HCT116 (cell line): Measurements from ENCODE around the gene AKAP13. TPM values are rescaled to one million over a fixed set of nuclear protein-coding genes. Genes with fewer than 3 reads are reported as not detected.

Source experiments
- ATAC-seq: fragments of 200-7000 bp; cut with Tn5 transposase; 2 replicates; pipeline ENCODE4 v1.9.1; 2020; ENCODE audit warnings: mild to moderate bottlenecking, moderate library complexity
- BruUV-seq: library from RNA; stranded (reverse); fragments of 400-500 nt; replicated peaks from 2 replicates; lab custom pipeline; 2021; lab: Mats Ljungman, UMichigan
- CTCF ChIA-PET: fragments of 300-600 bp; sonication (Branson Sonifier 250); formaldehyde crosslinking; loops from one replicate; lab custom pipeline; 2021; ENCODE audit warnings: antibody characterized with exemption; lab: Charles Lee
- POLR2A ChIA-PET: fragments of 300-600, 350-600 bp; sonication (Branson Sonifier 250); formaldehyde crosslinking; loops from one replicate; lab custom pipeline; 2021; ENCODE audit warnings: antibody characterized with exemption; lab: Charles Lee
- RAD21 ChIA-PET, 2 experiments: fragments of 300-600 bp; sonication (Branson Sonifier 250); formaldehyde crosslinking; loops; one replicate each; lab custom pipeline; 2023; ENCODE audit warnings: low total read pairs in 2 of 2; ENCODE audit not compliant: uncharacterized antibody in 2 of 2, unreplicated experiment in 2 of 2, low non-redundant PET in 1 of 2; lab: Charles Lee
- DNase-seq: peaks from one replicate; pipeline ENCODE4 v3.0.0-alpha.2; 2010; ENCODE audit warnings: low read depth, low spot score
- H2AFZ ChIP-seq: fragments of 200-600 bp; shearing (Covaris generic), sonication (generic); 2 replicates; pipeline ENCODE4 v1.6.1; 2017; ENCODE audit warnings: low read depth, mixed run types, mixed read lengths, antibody characterized with exemption, low read length; ENCODE audit not compliant: poor library complexity, severe bottlenecking
- H3K27ac ChIP-seq: 2 replicates; pipeline ENCODE4 v1.5.1; 2012; ENCODE audit warnings: low read depth, low read length
- H3K27me3 ChIP-seq: fragments of 200-600 bp; sonication (generic); 2 replicates; pipeline ENCODE4 v1.6.1; 2016; ENCODE audit warnings: mixed run types, low read length, mixed read lengths; ENCODE audit not compliant: insufficient read depth
- H3K36me3 ChIP-seq, 2 experiments: fragments of 200-500 bp in 1 of 2; fragments of 200-600 bp in 1 of 2; sonication (Bioruptor generic) in 1 of 2; sonication (generic) in 1 of 2; 2 replicates each; pipeline versions ENCODE4 v1.5.1 to v1.6.1; 2014 to 2016; ENCODE audit warnings: low read length in 2 of 2, inconsistent platforms in 1 of 2, mixed read lengths in 1 of 2, mixed run types in 1 of 2; ENCODE audit not compliant: insufficient read depth in 2 of 2, control insufficient read depth in 1 of 2
- H3K4me1 ChIP-seq, 2 experiments: fragments of 200-600 bp in 1 of 2; sonication (generic) in 1 of 2; 2 replicates each; pipeline versions ENCODE4 v1.5.1 to v1.6.1; 2012 to 2017; ENCODE audit warnings: low read length in 2 of 2, inconsistent platforms in 1 of 2, mild to moderate bottlenecking in 1 of 2, mixed read lengths in 1 of 2, mixed run types in 1 of 2, moderate library complexity in 1 of 2; ENCODE audit not compliant: insufficient read depth in 2 of 2, control insufficient read depth in 1 of 2
- H3K4me2 ChIP-seq: fragments of 200-600 bp; sonication (generic); 2 replicates; pipeline ENCODE4 v1.6.1; 2017; ENCODE audit warnings: mixed run types, low read length, mixed read lengths
- H3K4me3 ChIP-seq, 2 experiments: fragments of 200-600 bp in 1 of 2; sonication (generic) in 1 of 2; replicated peaks in 1 of 2; 2 replicates each; pipeline ENCODE4 v1.5.1; 2011 to 2016; ENCODE audit warnings: low read length in 2 of 2, control low read depth in 1 of 2, low read depth in 1 of 2, mild to moderate bottlenecking in 1 of 2, mixed read lengths in 1 of 2, mixed run types in 1 of 2
- H3K79me2 ChIP-seq: fragments of 200-600 bp; sonication (generic); 2 replicates; pipeline ENCODE4 v1.6.1; 2017; ENCODE audit warnings: mild to moderate bottlenecking, mixed run types, low read length, moderate library complexity, mixed read lengths; ENCODE audit not compliant: insufficient read depth
- H3K9ac ChIP-seq: fragments of 200-600 bp; sonication (generic); 2 replicates; pipeline ENCODE4 v1.6.1; 2016; ENCODE audit warnings: low read length, mixed read lengths
- H3K9me2 ChIP-seq: fragments of 200-600 bp; sonication (generic), shearing (Covaris generic); 2 replicates; pipeline ENCODE4 v1.6.1; 2017; ENCODE audit warnings: mixed run types, mild to moderate bottlenecking, moderate library complexity; ENCODE audit not compliant: insufficient read depth
- H3K9me3 ChIP-seq, 2 experiments: fragments of 200-500 bp in 1 of 2; fragments of 200-600 bp in 1 of 2; sonication (Bioruptor generic) in 1 of 2; sonication (generic) in 1 of 2; 2 replicates each; pipeline ENCODE4 v1.6.1; 2014 to 2017; ENCODE audit warnings: low read length in 2 of 2, mixed read lengths in 2 of 2, inconsistent platforms in 1 of 2, low read depth in 1 of 2, mild to moderate bottlenecking in 1 of 2, mixed run types in 1 of 2, moderate library complexity in 1 of 2; ENCODE audit not compliant: control insufficient read depth in 1 of 2, insufficient read depth in 1 of 2
- H4K20me1 ChIP-seq: fragments of 200-600 bp; sonication (generic), shearing (Covaris generic); 2 replicates; pipeline ENCODE4 v1.6.1; 2017; ENCODE audit warnings: mixed run types, mild to moderate bottlenecking, moderate library complexity; ENCODE audit not compliant: insufficient read depth
- ATF3 ChIP-seq: IDR thresholded peaks from 2 replicates; pipeline ENCODE4 v1.6.1; 2012
- CBX3 ChIP-seq: IDR thresholded peaks from 2 replicates; pipeline ENCODE4 v1.6.1; 2012; ENCODE audit warnings: low read depth
- CTCF ChIP-seq, 3 experiments: fragments of 200-600 bp in 1 of 3; sonication (generic) in 1 of 3; IDR thresholded peaks in 2 of 3; conservative IDR thresholded peaks in 1 of 3; 2 replicates each; pipeline ENCODE4 v1.5.1; 2012 to 2017; ENCODE audit warnings: low read depth in 2 of 3, low read length in 2 of 3, antibody characterized with exemption in 1 of 3, borderline replicate concordance in 1 of 3, control low read depth in 1 of 3, mild to moderate bottlenecking in 1 of 3, mixed read lengths in 1 of 3, mixed run types in 1 of 3, moderate library complexity in 1 of 3; ENCODE audit not compliant: insufficient read depth in 1 of 3
- EGR1 ChIP-seq: IDR thresholded peaks from 2 replicates; pipeline ENCODE4 v1.6.1; 2012; ENCODE audit warnings: low read depth
- EZH2 ChIP-seq: fragments of 200-600 bp; sonication (generic); IDR thresholded peaks from 2 replicates; pipeline ENCODE4 v1.6.1; 2017; ENCODE audit warnings: antibody characterized with exemption, mixed run types
- FOSL1 ChIP-seq: IDR thresholded peaks from 2 replicates; pipeline ENCODE4 v1.6.1; 2012; ENCODE audit warnings: low read depth
- JUND ChIP-seq: IDR thresholded peaks from 2 replicates; pipeline ENCODE4 v1.6.1; 2012
- MAX ChIP-seq: IDR thresholded peaks from 2 replicates; pipeline ENCODE4 v1.6.1; 2012
- REST ChIP-seq: IDR thresholded peaks from 2 replicates; pipeline ENCODE4 v1.6.1; 2012; ENCODE audit warnings: low read depth
- SP1 ChIP-seq: IDR thresholded peaks from 2 replicates; pipeline ENCODE4 v1.6.1; 2012; ENCODE audit warnings: low read depth
- TCF7L2 ChIP-seq: IDR thresholded peaks from 2 replicates; pipeline ENCODE4 v1.7.0; 2011; ENCODE audit warnings: borderline replicate concordance, inconsistent platforms; ENCODE audit not compliant: insufficient read depth, insufficient read length; ENCODE audit errors: extremely low read depth
- ZBTB33 ChIP-seq: IDR thresholded peaks from 2 replicates; pipeline ENCODE4 v1.6.1; 2011; ENCODE audit warnings: mild to moderate bottlenecking, low read length, moderate library complexity; ENCODE audit not compliant: insufficient replicate concordance; ENCODE audit errors: extremely low read depth
- ZFX ChIP-seq: fragments of 450-650 bp; IDR thresholded peaks from 2 replicates; pipeline ENCODE4 v1.6.1; 2017
- intact Hi-C: fragments of 100-400 bp; cut with micrococcal nuclease; formaldehyde crosslinking; loops from 2 replicates; pipeline ENCODE4 v1.10.0; 2022
- total RNA-seq: library from RNA; stranded (reverse); gene quantifications from one replicate; pipeline ENCODE4 v1.2.1, GENCODE V29; 2021; ENCODE audit not compliant: unreplicated experiment

Gene AKAP13
- total RNA-seq, 1 experiment from 2014 or later: 43.1 TPM

GRCh38 chr15:85753791-85754452, 373.5 kb downstream of the AKAP13 start:
- no peak overlapping the region for H2AFZ ChIP-seq
- TF ChIP-seq CTCF (IDR thresholded peaks at IDR 0.05 in 2 of 3, conservative IDR thresholded peaks at IDR 0.05 in 1 of 3; ENCODE audit: borderline replicate concordance in 1 of 3, insufficient read depth in 1 of 3, low read depth in 2 of 3, low read length in 2 of 3): no peak
- TF ChIP-seq CBX3: no peak
- no peak for TF ChIP-seq ZBTB33
- no peak for TF ChIP-seq MAX
- no peak for TF ChIP-seq SP1
- no peak for TF ChIP-seq REST
- no peak for TF ChIP-seq ZFX
- TF ChIP-seq JUND: no peak
- TF ChIP-seq EZH2: no peak
- no peak for TF ChIP-seq FOSL1
- TF ChIP-seq TCF7L2: no peak
- TF ChIP-seq EGR1: no peak
- TF ChIP-seq ATF3: no peak
- TF ChIP-seq, all 23 proteins: peak for 0
- H3K36me3 ChIP-seq: no peaks in the 10 kb centered on the region; a peak in 1 of 4 replicates
- H3K27me3 ChIP-seq: no peaks in the 10 kb centered on the region
- ChIA-PET POLR2A (no interaction called here), CTCF (no interaction called here), RAD21 (no interaction called here)
- H3K9ac ChIP-seq: no peak overlapping the region
- no peaks in the 10 kb centered on the region for H3K9me2 ChIP-seq
- no peak overlapping the region for H3K27ac ChIP-seq
- ATAC-seq (no peak), DNase-seq (no peak)
- no peaks in the 10 kb centered on the region for H3K9me3 ChIP-seq
- H3K4me1 ChIP-seq: no peaks in the 10 kb centered on the region
- no peak overlapping the region for H3K4me3 ChIP-seq
- no TSS peak for BruUV-seq
- no peaks in the 10 kb centered on the region for H4K20me1 ChIP-seq
- H3K79me2 ChIP-seq: no peaks in the 10 kb centered on the region
- intact Hi-C loops: no loop called here
- H3K4me2 ChIP-seq: no peak overlapping the region
